GM10266 (cell line): ENCODE measurements around the gene SNRNP40.

Experiments used
- DNase-seq: peaks from one replicate; pipeline ENCODE4 v3.0.0; 2012; ENCODE audit errors: extremely low spot score
- TF ChIP-seq, protein P1 (sequence below): IDR thresholded peaks from 2 replicates; pipeline ENCODE4 v1.5.1; 2012; ENCODE audit warnings: mild to moderate bottlenecking, low read depth; ENCODE audit not compliant: control insufficient read depth, insufficient read depth; ENCODE audit errors: missing control alignments

SNRNP40 gene

GRCh38 chr1:31261916-31262315, 34.7 kb downstream of the SNRNP40 start:
- TF ChIP-seq, protein P1, sequence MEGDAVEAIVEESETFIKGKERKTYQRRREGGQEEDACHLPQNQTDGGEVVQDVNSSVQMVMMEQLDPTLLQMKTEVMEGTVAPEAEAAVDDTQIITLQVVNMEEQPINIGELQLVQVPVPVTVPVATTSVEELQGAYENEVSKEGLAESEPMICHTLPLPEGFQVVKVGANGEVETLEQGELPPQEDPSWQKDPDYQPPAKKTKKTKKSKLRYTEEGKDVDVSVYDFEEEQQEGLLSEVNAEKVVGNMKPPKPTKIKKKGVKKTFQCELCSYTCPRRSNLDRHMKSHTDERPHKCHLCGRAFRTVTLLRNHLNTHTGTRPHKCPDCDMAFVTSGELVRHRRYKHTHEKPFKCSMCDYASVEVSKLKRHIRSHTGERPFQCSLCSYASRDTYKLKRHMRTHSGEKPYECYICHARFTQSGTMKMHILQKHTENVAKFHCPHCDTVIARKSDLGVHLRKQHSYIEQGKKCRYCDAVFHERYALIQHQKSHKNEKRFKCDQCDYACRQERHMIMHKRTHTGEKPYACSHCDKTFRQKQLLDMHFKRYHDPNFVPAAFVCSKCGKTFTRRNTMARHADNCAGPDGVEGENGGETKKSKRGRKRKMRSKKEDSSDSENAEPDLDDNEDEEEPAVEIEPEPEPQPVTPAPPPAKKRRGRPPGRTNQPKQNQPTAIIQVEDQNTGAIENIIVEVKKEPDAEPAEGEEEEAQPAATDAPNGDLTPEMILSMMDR: no peak
- no peak for DNase-seq

DNA sequence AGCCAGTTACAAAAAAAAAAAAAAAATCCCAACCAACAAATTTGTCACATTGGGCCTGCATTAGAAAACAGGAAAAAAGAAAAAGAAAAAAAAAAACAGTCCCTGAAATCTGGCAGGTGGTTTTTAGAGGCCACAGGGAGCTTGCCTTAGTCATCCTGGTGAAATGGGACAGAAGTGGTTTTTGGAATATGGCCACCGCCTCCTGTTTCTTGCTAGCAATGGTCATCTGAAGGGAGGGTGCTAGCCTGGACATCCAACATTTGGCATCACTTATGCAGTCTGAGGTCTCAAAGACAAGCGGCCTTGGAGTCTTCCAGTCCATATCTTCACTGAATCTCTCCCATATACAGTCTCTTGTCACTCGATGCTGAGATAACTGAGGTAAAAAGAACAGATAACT, 36.8 kb downstream of the SNRNP40 start:
- DNase-seq: no peak
- TF ChIP-seq, protein P1: no peak

DNA sequence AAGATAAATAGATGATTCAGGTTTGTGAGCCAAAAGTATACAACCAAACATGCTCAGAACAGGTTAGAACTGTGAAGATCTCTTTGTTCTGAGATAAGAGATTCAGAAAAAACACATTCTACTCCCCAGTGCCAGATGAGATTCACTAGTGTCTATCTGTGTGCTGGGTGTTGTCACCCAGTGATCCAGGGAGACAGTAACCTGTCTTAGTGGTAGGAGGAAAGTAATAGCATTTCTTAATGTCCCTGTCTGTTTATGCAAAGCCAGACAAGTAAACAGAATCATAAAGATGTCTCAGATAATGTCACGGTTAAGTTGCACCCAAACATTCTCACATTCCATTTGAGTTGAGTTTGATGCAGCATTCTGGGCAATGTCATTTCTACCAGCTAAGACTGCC, 38.0 kb downstream of the SNRNP40 start:
- no peak for DNase-seq
- TF ChIP-seq, protein P1: no peak

GRCh38 chr1:31257213-31257612, 39.4 kb downstream of the SNRNP40 start:
- TF ChIP-seq, protein P1: no peak

GRCh38 chr1:31249854-31250253, 46.7 kb downstream of the SNRNP40 start:
- TF ChIP-seq, protein P1: no peak
- DNase-seq: no peak

More at GRCh38 chr1:31257213-31257612, 39.4 kb downstream of the SNRNP40 start:
- no peak for DNase-seq

DNA sequence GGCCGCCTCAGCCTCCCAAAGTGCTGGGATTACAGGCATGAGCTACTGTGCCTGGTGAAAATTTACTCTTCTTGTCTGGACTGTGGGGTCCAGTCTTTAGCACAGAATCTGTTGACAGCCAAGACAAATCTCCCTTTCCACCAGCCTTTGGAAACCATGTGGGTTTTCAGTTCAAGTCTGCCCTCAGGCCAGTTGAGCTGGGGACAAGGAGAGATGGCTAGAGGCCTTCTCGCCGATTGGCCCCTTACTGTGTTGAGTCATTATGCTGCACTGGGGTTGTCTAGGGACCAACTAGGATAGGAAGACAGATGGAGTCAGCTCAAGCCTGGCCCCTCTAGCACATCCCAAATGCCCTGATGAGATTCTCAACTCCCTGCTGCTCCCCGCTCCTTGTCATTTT, 48.3 kb downstream of the SNRNP40 start:
- no peak for DNase-seq
- TF ChIP-seq, protein P1: no peak

DNA sequence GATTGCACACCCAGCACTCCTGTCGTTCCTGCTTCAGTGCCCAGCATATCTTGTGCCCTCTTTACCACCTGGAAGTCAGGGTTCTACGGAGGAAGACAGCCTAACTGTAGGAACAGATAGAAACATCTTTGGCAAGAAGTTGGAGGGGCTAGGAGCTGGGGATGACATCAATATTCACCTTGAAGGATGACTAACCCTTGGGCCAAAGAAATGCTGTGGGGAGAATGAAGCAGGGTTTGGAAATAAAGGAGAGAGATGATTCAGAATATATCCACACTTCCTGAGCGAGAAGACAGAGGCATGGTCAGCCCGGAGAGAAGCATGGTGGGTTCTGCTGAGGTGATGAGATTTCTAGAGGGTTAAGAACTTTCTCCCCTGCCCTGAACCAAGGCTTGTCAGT, 52.3 kb downstream of the SNRNP40 start:
- no peak for DNase-seq
- TF ChIP-seq, protein P1: no peak
